Measurements from ENCODE around the gene MRPL24. TPM values are rescaled to one million over a fixed set of nuclear protein-coding genes. Genes with fewer than 3 reads are reported as not detected.

The MRPL24 gene
- total RNA-seq, 2 experiments from 2014 or later, result 11.7 to 11.9 TPM

GRCh38 chr1:156692925-156693847 lies 47.7 kb downstream of the MRPL24 start:
- peaks cover 78% of the 10 kb centered on the region for H3K27me3 Mint-ChIP-seq

GRCh38 chr1:156692441-156692924 lies 48.4 kb downstream of the MRPL24 start:
- no peak for ATAC-seq (ENCODE audit: poor library complexity)
- Histone ChIP-seq H3K27ac (ENCODE audit: low read depth in 1 of 2, low read length in 2 of 2) (no peak overlapping the region), H3K27me3 (ENCODE audit: control insufficient read depth in 1 of 2, insufficient read depth in 2 of 2, low read length in 2 of 2) (peaks cover 55 to 58% of the 10 kb centered on the region in 2 experiments), H3K36me3 (ENCODE audit: insufficient read depth, low read length) (no peaks in the 10 kb centered on the region), H3K9me3 (ENCODE audit: control insufficient read depth in 1 of 2, insufficient read depth in 1 of 2, low read length in 2 of 2) (peaks cover 0 to 13% of the 10 kb centered on the region in 2 experiments), H3K4me1 (ENCODE audit: insufficient read depth, low read length) (peaks cover 23% of the 10 kb centered on the region), H3K4me3 (ENCODE audit: low read length) (no peak overlapping the region)
- H3K4me3 Mint-ChIP-seq, result no peak overlapping the region
- no peak for DNase-seq
- no peak for TF ChIP-seq CTCF (IDR thresholded peaks at IDR 0.05)
- H3K27me3 Mint-ChIP-seq, result peaks cover 73% of the 10 kb centered on the region
- no peaks in the 10 kb centered on the region for H3K36me3 Mint-ChIP-seq (ENCODE audit: low read depth)
- ChIA-PET POLR2A (interaction anchor here (1.0 kb wide), 2 partner anchors 14 kb away, joined by 4 to 5 read pairs; no protein-coding TSS in a partner anchor), CTCF (interaction anchor here (2.5 kb wide), 1 partner anchor 14 kb away, joined by 7 read pairs; the partner anchor contains the start of gene CRABP2)
- no peaks in the 10 kb centered on the region for H3K9me3 Mint-ChIP-seq
- H3K27ac Mint-ChIP-seq, result no peak overlapping the region
- intact Hi-C loops (cut with DNase I, micrococcal nuclease), result no loop called here
- H3K4me1 Mint-ChIP-seq (ENCODE audit: low read depth), result peaks cover 26% of the 10 kb centered on the region

More at GRCh38 chr1:156692925-156693847, 47.7 kb downstream of the MRPL24 start:
- DNase-seq (peak in 4 of 14 experiments; percentile 18 to 57 (median 35)), ATAC-seq (ENCODE audit: poor library complexity) (no peak)
- CTCF ChIA-PET, result interaction anchor here (2.5 kb wide), 1 partner anchor 13 kb away, joined by 7 read pairs; the partner anchor contains the start of gene CRABP2
- no peak overlapping the region for H3K4me3 ChIP-seq (ENCODE audit: low read length)
- H3K4me1 ChIP-seq (ENCODE audit: insufficient read depth, low read length), result peaks cover 23% of the 10 kb centered on the region
- peaks cover 26% of the 10 kb centered on the region for H3K4me1 Mint-ChIP-seq (ENCODE audit: low read depth)
- TF ChIP-seq CTCF (IDR thresholded peaks at IDR 0.05), result no peak
- no peaks in the 10 kb centered on the region for H3K36me3 ChIP-seq (ENCODE audit: insufficient read depth, low read length)
- no peak overlapping the region for H3K27ac Mint-ChIP-seq
- H3K9me3 Mint-ChIP-seq, result no peaks in the 10 kb centered on the region
- peaks cover 54% of the 10 kb centered on the region in 2 experiments for H3K27me3 ChIP-seq (ENCODE audit: control insufficient read depth in 1 of 2, insufficient read depth in 2 of 2, low read length in 2 of 2)
- intact Hi-C loops (cut with DNase I, micrococcal nuclease), result no loop called here
- peaks cover 0 to 13% of the 10 kb centered on the region in 2 experiments for H3K9me3 ChIP-seq (ENCODE audit: control insufficient read depth in 1 of 2, insufficient read depth in 1 of 2, low read length in 2 of 2)
- H3K36me3 Mint-ChIP-seq (ENCODE audit: low read depth), result no peaks in the 10 kb centered on the region
- no peak overlapping the region for H3K27ac ChIP-seq (ENCODE audit: low read depth in 1 of 2, low read length in 2 of 2)
- POLR2A ChIA-PET, result interaction anchor here (0.5 to 1.0 kb wide), 2 partner anchors 13 to 32 kb away, joined by 4 to 5 read pairs; no protein-coding TSS in a partner anchor
- no peak overlapping the region for H3K4me3 Mint-ChIP-seq

DNA sequence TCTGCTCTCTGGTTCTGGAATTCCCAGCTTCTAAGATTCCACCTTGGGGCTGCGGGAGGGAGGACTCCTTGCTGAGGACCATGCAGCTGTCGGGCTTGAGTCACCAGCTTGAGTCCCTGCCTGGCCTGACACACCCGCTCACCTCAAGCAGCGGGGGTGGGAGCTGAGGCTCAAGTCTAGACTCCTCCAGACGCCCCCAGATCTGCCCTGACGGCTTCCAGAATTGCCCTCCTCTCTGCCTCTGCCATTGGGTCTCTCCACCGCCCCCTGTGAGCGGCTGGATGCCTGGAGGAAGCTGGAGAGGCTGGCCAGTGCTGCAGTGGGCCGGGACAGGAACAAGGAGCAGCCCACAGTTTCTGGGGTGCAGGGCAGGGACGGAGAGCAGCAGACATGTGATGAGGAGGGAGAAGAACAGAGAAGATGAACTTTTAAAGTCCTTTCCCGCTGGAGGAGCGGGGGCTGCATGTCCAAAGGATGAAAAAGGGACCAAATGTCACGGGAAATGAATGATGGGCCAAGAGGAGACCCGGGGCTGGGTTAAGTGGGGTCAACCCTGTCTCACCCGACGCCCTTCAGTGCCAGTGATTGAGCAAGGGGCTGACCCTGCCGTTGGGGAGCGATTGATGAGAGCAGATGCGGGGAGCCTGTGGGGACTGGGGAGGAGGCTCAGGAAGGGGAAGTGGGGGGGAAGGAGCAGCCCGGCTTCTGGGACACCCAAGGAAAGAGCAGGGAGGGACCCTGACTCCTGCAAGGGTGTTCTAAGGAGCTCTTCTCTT lies 49.0 kb downstream of the MRPL24 start:
- Histone ChIP-seq H3K27ac (ENCODE audit: low read depth in 1 of 2, low read length in 2 of 2) (no peak overlapping the region), H3K9me3 (ENCODE audit: control insufficient read depth in 1 of 2, insufficient read depth in 1 of 2, low read length in 2 of 2) (peaks cover 0 to 13% of the 10 kb centered on the region in 2 experiments), H3K36me3 (ENCODE audit: insufficient read depth, low read length) (no peaks in the 10 kb centered on the region), H3K27me3 (ENCODE audit: control insufficient read depth in 1 of 2, insufficient read depth in 2 of 2, low read length in 2 of 2) (peaks cover 52 to 58% of the 10 kb centered on the region in 2 experiments), H3K4me3 (ENCODE audit: low read length) (no peak overlapping the region), H3K4me1 (ENCODE audit: insufficient read depth, low read length) (peaks cover 23% of the 10 kb centered on the region)
- H3K36me3 Mint-ChIP-seq (ENCODE audit: low read depth), result no peaks in the 10 kb centered on the region
- TF ChIP-seq CTCF (IDR thresholded peaks at IDR 0.05), result no peak
- ChIA-PET CTCF (interaction anchor here (2.5 to 3.6 kb wide), 2 partner anchors 14 to 34 kb away, joined by 7 to 119 read pairs; partner anchors contain the start of gene CRABP2), POLR2A (interaction anchor here (1.0 to 3.9 kb wide), 2 partner anchors 14 to 35 kb away, joined by 4 to 38 read pairs; partner anchors contain the start of genes ISG20L2 and METTL25B)
- DNase-seq (no peak), ATAC-seq (ENCODE audit: poor library complexity) (no peak)
- no peaks in the 10 kb centered on the region for H3K9me3 Mint-ChIP-seq
- intact Hi-C loops (cut with DNase I, micrococcal nuclease), result no loop called here
- peaks cover 67% of the 10 kb centered on the region for H3K27me3 Mint-ChIP-seq
- peaks cover 26% of the 10 kb centered on the region for H3K4me1 Mint-ChIP-seq (ENCODE audit: low read depth)
- H3K27ac Mint-ChIP-seq, result no peak overlapping the region
- no peak overlapping the region for H3K4me3 Mint-ChIP-seq

Measured in CD4-positive, alpha-beta T cell (primary cell).